ENCODE measurements around the gene TMEM69.
"Not testable (repeated sequence)": the region's sequence is repeated elsewhere in the genome, so short reads cannot be mapped to it uniquely, and the experiment has no call there.

Gene TMEM69

GRCh38 chr1:45677751-45678245 is 10.2 kb upstream of the TMEM69 start:
- in situ Hi-C loops (cut with MboI; ENCODE audit: low sequenced_read_pairs): no loop called here

- in situ Hi-C loops (cut with MboI; ENCODE audit: low sequenced_read_pairs): no loop called here
Observed at GRCh38 chr1:45678489-45678888, 9.5 kb upstream of the TMEM69 start.

- in situ Hi-C loops (cut with MboI; ENCODE audit: low sequenced_read_pairs): no loop called here
Observed at GRCh38 chr1:45679123-45679522, 8.9 kb upstream of the TMEM69 start.

- in situ Hi-C loops (cut with MboI; ENCODE audit: low sequenced_read_pairs): no loop called here
Observed at GRCh38 chr1:45682942-45683341, 5.0 kb upstream of the TMEM69 start.

- in situ Hi-C loops (cut with MboI; ENCODE audit: low sequenced_read_pairs): no loop called here
Observed at GRCh38 chr1:45684402-45684801, 3.6 kb upstream of the TMEM69 start.

GRCh38 chr1:45685308-45686014 is 2.5 kb upstream of the TMEM69 start:
- in situ Hi-C loops (cut with MboI; ENCODE audit: low sequenced_read_pairs): no loop called here

GRCh38 chr1:45686015-45686287 is 2.0 kb upstream of the TMEM69 start:
- in situ Hi-C loops (cut with MboI; ENCODE audit: low sequenced_read_pairs): no loop called here

- in situ Hi-C loops (cut with MboI; ENCODE audit: low sequenced_read_pairs): no loop called here
Observed at GRCh38 chr1:45686288-45687013, 1.5 kb upstream of the TMEM69 start, which contains the start of gene GPBP1L1. GPBP1L1 (minus strand) TSS chr1:45686533; CDS start chr1:45659087, 27,446 bp downstream.

- in situ Hi-C loops (cut with MboI; ENCODE audit: low sequenced_read_pairs): no loop called here
Observed at GRCh38 chr1:45687014-45687753, 797 bp upstream of the TMEM69 start.

GRCh38 chr1:45693811-45694210 is 5.8 kb downstream of the TMEM69 start:
- in situ Hi-C loops (cut with MboI; ENCODE audit: low sequenced_read_pairs): not testable (repeated sequence)

GRCh38 chr1:45694823-45695222 is 6.8 kb downstream of the TMEM69 start:
- in situ Hi-C loops (cut with MboI; ENCODE audit: low sequenced_read_pairs): no loop called here

GRCh38 chr1:45704637-45705036 is 16.7 kb downstream of the TMEM69 start:
- in situ Hi-C loops (cut with MboI; ENCODE audit: low sequenced_read_pairs): no loop called here

GRCh38 chr1:45713711-45714110 is 25.7 kb downstream of the TMEM69 start:
- in situ Hi-C loops (cut with MboI; ENCODE audit: low sequenced_read_pairs): no loop called here

- in situ Hi-C loops (cut with MboI; ENCODE audit: low sequenced_read_pairs): no loop called here
Observed at GRCh38 chr1:45716700-45717099, 28.7 kb downstream of the TMEM69 start.

GRCh38 chr1:45717386-45717785 is 29.4 kb downstream of the TMEM69 start:
- in situ Hi-C loops (cut with MboI; ENCODE audit: low sequenced_read_pairs): not testable (repeated sequence)

GRCh38 chr1:45718289-45718688 is 30.3 kb downstream of the TMEM69 start:
- in situ Hi-C loops (cut with MboI; ENCODE audit: low sequenced_read_pairs): no loop called here

GRCh38 chr1:45721207-45721606 is 33.2 kb downstream of the TMEM69 start:
- in situ Hi-C loops (cut with MboI; ENCODE audit: low sequenced_read_pairs): no loop called here

GRCh38 chr1:45722809-45723208 is 34.8 kb downstream of the TMEM69 start:
- in situ Hi-C loops (cut with MboI; ENCODE audit: low sequenced_read_pairs): no loop called here

- in situ Hi-C loops (cut with MboI; ENCODE audit: low sequenced_read_pairs): no loop called here
Observed at GRCh38 chr1:45723248-45723930, 35.4 kb downstream of the TMEM69 start.

- in situ Hi-C loops (cut with MboI; ENCODE audit: low sequenced_read_pairs): not testable (repeated sequence)
Observed at GRCh38 chr1:45726007-45726406, 38.0 kb downstream of the TMEM69 start.

All from HL-60/S4 treated with retinoic acid at 250 ng/mL for 4 days and 3 days (cell line).